GM19467 (cell line): Measurements from ENCODE around the gene SHISA7.
"Not testable (repeated sequence)": the region's sequence is repeated elsewhere in the genome, so short reads cannot be mapped to it uniquely, and the experiment has no call there.

Experiments
- ATAC-seq: cut with Tn5 transposase; IDR thresholded peaks from one replicate; pipeline ENCODE4 v1.9.1; 2021; ENCODE audit warnings: mild to moderate bottlenecking, moderate library complexity; ENCODE audit not compliant: unreplicated experiment

SHISA7 gene

GRCh38 chr19:55448175-55448490, 5.0 kb upstream of the SHISA7 start:
- not testable (repeated sequence) for ATAC-seq

GRCh38 chr19:55447421-55448174, 4.5 kb upstream of the SHISA7 start:
- ATAC-seq = no peak

- no peak for ATAC-seq
Observed at GRCh38 chr19:55446060-55446459, 3.0 kb upstream of the SHISA7 start.

- no peak for ATAC-seq
Observed at GRCh38 chr19:55444646-55445045, 1.5 kb upstream of the SHISA7 start.

GRCh38 chr19:55443824-55444480, 852 bp upstream of the SHISA7 start:
- no peak for ATAC-seq

GRCh38 chr19:55442372-55442961, 633 bp downstream of the SHISA7 start:
- no peak for ATAC-seq

- no peak for ATAC-seq
Observed at GRCh38 chr19:55441692-55442321, 1.3 kb downstream of the SHISA7 start.

GRCh38 chr19:55441319-55441691, 1.8 kb downstream of the SHISA7 start:
- no peak for ATAC-seq

- no peak for ATAC-seq
Observed at GRCh38 chr19:55440411-55441105, 2.5 kb downstream of the SHISA7 start.

- ATAC-seq = no peak
Observed at GRCh38 chr19:55439052-55439451, 4.0 kb downstream of the SHISA7 start.

GRCh38 chr19:55437410-55437809, 5.7 kb downstream of the SHISA7 start:
- ATAC-seq = no peak

GRCh38 chr19:55436847-55437246, 6.3 kb downstream of the SHISA7 start:
- no peak for ATAC-seq

- no peak for ATAC-seq
Observed at GRCh38 chr19:55435020-55435419, 8.1 kb downstream of the SHISA7 start.

GRCh38 chr19:55434356-55434919, 8.7 kb downstream of the SHISA7 start:
- ATAC-seq = no peak

- ATAC-seq = no peak
Observed at GRCh38 chr19:55433292-55433691, 9.8 kb downstream of the SHISA7 start.

- no peak for ATAC-seq
Observed at GRCh38 chr19:55432241-55432959, 10.7 kb downstream of the SHISA7 start.

GRCh38 chr19:55431183-55431582, 11.9 kb downstream of the SHISA7 start:
- ATAC-seq = no peak

GRCh38 chr19:55426042-55426441, 17.1 kb downstream of the SHISA7 start:
- no peak for ATAC-seq

- no peak for ATAC-seq
Observed at GRCh38 chr19:55424518-55424917, 18.6 kb downstream of the SHISA7 start.
